Ovary (tissue), 3 donors: Measurements from ENCODE around the gene PDLIM7.

Experiments
- CTCF ChIP-seq, 3 donors: fragments of 450-650 bp in 2 of 3; fragments of 200-600 bp in 1 of 3; IDR thresholded peaks; one replicate each; pipeline versions ENCODE4 v1.5.1 to v1.8.0; 2016 to 2022; ENCODE audit warnings: antibody characterized with exemption in 3 of 3, mild to moderate bottlenecking in 1 of 3
- EP300 ChIP-seq: sonication (generic); formaldehyde crosslinking; IDR thresholded peaks from one replicate; pipeline ENCODE4 v1.6.1; 2017; ENCODE audit warnings: antibody characterized with exemption
- POLR2A ChIP-seq: fragments of 450-650 bp; IDR thresholded peaks from one replicate; pipeline ENCODE4 v1.6.1; 2017; ENCODE audit warnings: antibody characterized with exemption, mild to moderate bottlenecking, moderate library complexity
- donor health status: DM: no; HTN: no; CAD: no.

- TF ChIP-seq CTCF (IDR thresholded peaks at IDR 0.05) (no peak), POLR2A (no peak), EP300 (no peak)
These were observed 2.0 kb downstream of the PDLIM7 start for GRCh38 chr5:177495243-177496060.
